Tibial artery (tissue), 4 donors: ENCODE results near the gene HOXA1.

ENCODE experiments used
- DNase-seq, 2 donors: peaks; one replicate each; pipeline ENCODE4 v3.0.0-alpha.2; 2019
- H3K27ac ChIP-seq, 2 donors: fragments of 200-600 bp; sonication (generic) in 1 of 2; 1 replicate in 1 of 2; 2 replicates in 1 of 2; pipeline ENCODE4 v1.5.1; 2018 to 2019; ENCODE audit warnings: mild to moderate bottlenecking in 1 of 2
- H3K27me3 ChIP-seq, 2 donors: fragments of 200-600 bp; sonication (generic) in 1 of 2; one replicate each; pipeline versions ENCODE4 v1.5.1 to v1.6.0; 2016 to 2019
- H3K36me3 ChIP-seq, 3 donors: fragments of 200-600 bp; sonication (generic) in 2 of 3; one replicate each; pipeline ENCODE4 v1.5.1; 2016 to 2019; ENCODE audit warnings: mild to moderate bottlenecking in 2 of 3
- H3K4me1 ChIP-seq, 4 donors: fragments of 200-600 bp; sonication (generic) in 2 of 4; 1 replicate in 3 of 4; 2 replicates in 1 of 4; pipeline ENCODE4 v1.5.1; 2016 to 2019
- H3K4me3 ChIP-seq, 2 donors: fragments of 200-600 bp; sonication (generic) in 1 of 2; 1 replicate in 1 of 2; 2 replicates in 1 of 2; pipeline ENCODE4 v1.5.1; 2018 to 2019; ENCODE audit warnings: mild to moderate bottlenecking in 2 of 2
- H3K9me3 ChIP-seq, 3 donors: fragments of 200-600 bp; sonication (generic) in 1 of 3; one replicate each; pipeline ENCODE4 v1.5.1; 2016 to 2019
- intact Hi-C: fragments of 100-400 bp; cut with DNase I; formaldehyde crosslinking; loops from one replicate; pipeline ENCODE4 v1.15.0; 2023; ENCODE audit warnings: low total_unique reads
- TF ChIP-seq, protein P1 (sequence below), 2 experiments: fragments of 200-600 bp in 1 of 2; fragments of 450-650 bp in 1 of 2; IDR thresholded peaks; one replicate each; pipeline ENCODE4 v1.5.1; 2017 to 2019; ENCODE audit warnings: antibody characterized with exemption in 2 of 2, mild to moderate bottlenecking in 1 of 2, moderate library complexity in 1 of 2

The HOXA1 gene

DNA sequence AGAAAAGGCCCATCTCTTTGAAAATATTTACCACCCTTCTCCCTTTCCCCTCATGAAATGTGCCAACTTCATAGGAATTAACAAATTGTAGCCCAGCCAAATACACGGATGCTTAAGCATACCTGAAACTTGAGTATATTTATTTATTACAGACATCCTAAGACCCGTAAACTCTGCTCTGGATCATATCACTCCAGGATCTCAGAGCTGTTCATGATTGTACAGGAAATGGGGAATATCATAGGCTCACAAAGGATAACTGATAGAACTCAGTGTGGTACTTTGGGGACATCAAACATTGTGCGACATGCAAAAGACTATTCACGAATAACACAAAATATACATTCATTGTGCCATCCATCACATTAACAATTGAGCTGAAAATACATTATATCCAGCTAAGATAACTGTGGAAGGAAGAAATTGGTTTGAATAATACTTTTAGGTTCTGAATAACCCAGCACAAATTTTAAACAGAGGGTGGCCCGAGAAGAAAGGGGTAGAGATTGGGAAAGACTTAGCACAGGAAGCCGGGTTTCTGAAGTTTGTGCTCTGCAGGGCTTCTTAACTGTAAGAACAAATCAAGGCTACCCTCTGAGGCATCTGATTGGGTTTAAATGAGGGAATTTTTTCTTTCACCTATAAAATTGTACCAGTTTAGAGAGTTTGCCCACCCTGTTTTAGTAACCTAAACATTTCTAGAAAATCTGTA, 2.5 kb downstream of the HOXA1 start:
- Histone ChIP-seq H3K27me3 (peaks cover 0 to 11% of the 10 kb centered on the region in 2 donors), H3K4me3 (no peak overlapping the region), H3K27ac (no peak overlapping the region), H3K9me3 (peaks cover 0 to 1% (median 0%) of the 10 kb centered on the region in 3 donors), H3K4me1 (peaks cover 0 to 14% (median 14%) of the 10 kb centered on the region in 4 donors), H3K36me3 (no peaks in the 10 kb centered on the region)
- DNase-seq, result no peak
- TF ChIP-seq, protein P1, sequence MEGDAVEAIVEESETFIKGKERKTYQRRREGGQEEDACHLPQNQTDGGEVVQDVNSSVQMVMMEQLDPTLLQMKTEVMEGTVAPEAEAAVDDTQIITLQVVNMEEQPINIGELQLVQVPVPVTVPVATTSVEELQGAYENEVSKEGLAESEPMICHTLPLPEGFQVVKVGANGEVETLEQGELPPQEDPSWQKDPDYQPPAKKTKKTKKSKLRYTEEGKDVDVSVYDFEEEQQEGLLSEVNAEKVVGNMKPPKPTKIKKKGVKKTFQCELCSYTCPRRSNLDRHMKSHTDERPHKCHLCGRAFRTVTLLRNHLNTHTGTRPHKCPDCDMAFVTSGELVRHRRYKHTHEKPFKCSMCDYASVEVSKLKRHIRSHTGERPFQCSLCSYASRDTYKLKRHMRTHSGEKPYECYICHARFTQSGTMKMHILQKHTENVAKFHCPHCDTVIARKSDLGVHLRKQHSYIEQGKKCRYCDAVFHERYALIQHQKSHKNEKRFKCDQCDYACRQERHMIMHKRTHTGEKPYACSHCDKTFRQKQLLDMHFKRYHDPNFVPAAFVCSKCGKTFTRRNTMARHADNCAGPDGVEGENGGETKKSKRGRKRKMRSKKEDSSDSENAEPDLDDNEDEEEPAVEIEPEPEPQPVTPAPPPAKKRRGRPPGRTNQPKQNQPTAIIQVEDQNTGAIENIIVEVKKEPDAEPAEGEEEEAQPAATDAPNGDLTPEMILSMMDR (IDR thresholded peaks at IDR 0.05), result no peak
- intact Hi-C loops, result loop anchor here (5.0 to 10.0 kb wide), 2 partner anchors 236 to 1229 kb away; no protein-coding TSS in a partner anchor

GRCh38 chr7:27092819-27093110, 3.0 kb downstream of the HOXA1 start:
- H3K27me3 ChIP-seq, result peaks cover 0 to 17% of the 10 kb centered on the region in 2 donors
- DNase-seq, result no peak
- no peaks in the 10 kb centered on the region for H3K36me3 ChIP-seq
- no peak overlapping the region for H3K4me3 ChIP-seq
- H3K9me3 ChIP-seq, result peaks cover 0 to 5% (median 0%) of the 10 kb centered on the region in 3 donors
- H3K27ac ChIP-seq, result no peak overlapping the region
- intact Hi-C loops, result loop anchor here (5.0 to 10.0 kb wide), 2 partner anchors 235 to 1228 kb away; no protein-coding TSS in a partner anchor
- H3K4me1 ChIP-seq, result peaks cover 0 to 12% (median 8%) of the 10 kb centered on the region in 4 donors
- TF ChIP-seq, protein P1 (IDR thresholded peaks at IDR 0.05), result no peak

DNA sequence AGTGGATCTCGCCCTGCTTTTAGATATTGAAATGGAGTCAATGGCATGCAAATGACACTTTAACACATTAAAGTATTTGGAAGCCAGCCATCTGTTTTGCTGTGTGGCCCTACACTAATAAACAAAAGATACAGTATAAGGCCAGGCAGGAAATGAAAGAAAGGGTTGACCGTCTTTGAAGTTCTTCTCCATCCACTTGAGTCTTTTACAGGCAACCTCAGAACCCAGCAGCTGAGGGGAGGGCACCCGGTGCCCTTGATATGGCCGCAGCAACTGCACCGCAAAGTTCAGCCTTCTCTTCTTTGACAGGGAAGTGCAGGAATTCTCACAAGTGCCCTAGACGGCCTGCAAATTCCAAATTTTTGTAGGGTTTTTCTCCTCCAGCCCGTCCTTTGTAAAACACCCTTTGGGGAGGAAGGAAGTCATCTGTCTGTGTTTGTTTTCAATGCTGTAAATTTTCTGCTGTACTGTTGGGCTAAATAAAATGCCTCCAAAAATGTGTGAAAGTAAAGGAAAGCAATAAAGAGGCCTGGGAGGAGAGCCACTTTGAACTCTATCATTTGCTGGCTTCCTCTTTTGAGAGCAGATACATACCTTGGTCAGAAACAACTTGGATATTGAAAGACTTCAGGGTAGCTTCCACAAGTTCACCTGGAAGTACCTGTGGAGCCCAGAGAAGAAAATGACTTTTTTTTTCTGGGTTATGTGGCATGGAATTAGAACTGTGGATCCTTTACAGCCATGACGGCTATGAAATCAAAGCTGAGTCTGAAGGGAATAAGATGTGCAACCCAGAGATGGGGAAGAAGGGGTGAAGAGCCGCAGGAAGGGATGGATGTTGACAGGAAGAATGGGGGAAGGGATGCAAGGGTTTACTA, 3.6 kb downstream of the HOXA1 start:
- Histone ChIP-seq H3K4me1 (peaks cover 0 to 6% (median 2%) of the 10 kb centered on the region in 4 donors), H3K9me3 (peaks cover 0 to 5% (median 0%) of the 10 kb centered on the region in 3 donors), H3K36me3 (no peaks in the 10 kb centered on the region), H3K27ac (no peak overlapping the region), H3K27me3 (peaks cover 0 to 23% of the 10 kb centered on the region in 2 donors), H3K4me3 (no peak overlapping the region)
- intact Hi-C loops, result loop anchor here (5.0 to 10.0 kb wide), 2 partner anchors 235 to 1227 kb away; no protein-coding TSS in a partner anchor
- TF ChIP-seq, protein P1 (IDR thresholded peaks at IDR 0.05), result no peak
- DNase-seq, result no peak

- peaks cover 0 to 5% (median 0%) of the 10 kb centered on the region in 3 donors for H3K9me3 ChIP-seq
- no peak for DNase-seq
- H3K27ac ChIP-seq, result no peak overlapping the region
- H3K4me3 ChIP-seq, result no peak overlapping the region
- no peaks in the 10 kb centered on the region for H3K36me3 ChIP-seq
- H3K27me3 ChIP-seq, result peaks cover 0 to 28% of the 10 kb centered on the region in 2 donors
- H3K4me1 ChIP-seq, result peaks cover 0 to 4% (median 0%) of the 10 kb centered on the region in 4 donors
- TF ChIP-seq, protein P1 (IDR thresholded peaks at IDR 0.05), result no peak
- intact Hi-C loops, result loop anchor here (5.0 to 10.0 kb wide), 2 partner anchors 234 to 1226 kb away; no protein-coding TSS in a partner anchor
Observed at GRCh38 chr7:27091105-27091504, 4.7 kb downstream of the HOXA1 start.

DNA sequence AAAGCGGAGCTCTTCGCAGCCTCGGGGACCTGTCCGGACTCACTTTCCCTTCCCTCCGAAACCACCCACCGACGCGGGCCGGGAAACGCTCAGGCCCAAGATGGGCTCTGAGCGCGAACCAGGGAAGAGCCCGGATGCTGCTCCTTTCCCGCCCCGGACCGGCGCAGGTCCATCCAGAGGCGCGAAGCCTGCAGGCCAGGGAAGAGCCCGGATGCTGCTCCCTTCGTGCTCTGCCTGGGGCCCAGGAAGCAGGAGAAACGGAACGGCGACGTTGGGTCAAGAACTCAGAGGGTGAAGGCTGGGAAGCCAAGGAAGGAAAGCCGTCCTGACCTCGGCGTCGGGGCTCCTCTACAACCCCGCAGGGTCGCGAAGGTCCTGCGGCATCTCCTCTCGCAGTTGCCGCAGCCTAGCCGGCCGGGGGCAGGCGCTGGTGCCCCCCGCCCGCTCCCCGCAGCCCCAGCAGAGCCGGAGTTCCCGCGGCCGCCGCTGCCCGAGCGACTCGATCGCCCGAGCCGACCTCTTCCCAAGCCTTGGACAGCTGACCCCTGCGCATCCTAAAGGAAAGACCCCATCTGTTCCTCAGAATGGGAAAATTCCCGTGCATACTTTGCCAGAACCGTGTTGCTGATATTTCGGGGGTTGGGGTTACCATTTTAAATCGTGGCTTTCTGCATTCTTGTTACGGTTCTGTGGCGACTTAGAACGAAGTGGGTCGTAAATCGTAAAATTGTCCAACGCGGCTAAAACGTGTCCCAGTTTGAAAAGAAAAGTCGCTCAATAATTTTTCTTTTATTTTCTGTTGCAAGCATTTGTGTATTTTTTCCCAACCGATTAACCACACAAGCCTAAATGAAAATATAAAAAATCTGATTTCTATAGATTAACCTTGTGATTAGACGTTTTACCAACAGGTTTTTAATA, 7.5 kb downstream of the HOXA1 start:
- Histone ChIP-seq H3K36me3 (no peaks in the 10 kb centered on the region), H3K9me3 (peaks cover 0 to 5% (median 0%) of the 10 kb centered on the region in 3 donors), H3K27me3 (peaks cover 0 to 28% of the 10 kb centered on the region in 2 donors), H3K4me3 (peak overlapping the region in 1 of 2 donors; percentile 39), H3K27ac (no peak overlapping the region), H3K4me1 (peaks cover 0 to 4% (median 0%) of the 10 kb centered on the region in 4 donors)
- DNase-seq, result no peak
- intact Hi-C loops, result no loop called here
- TF ChIP-seq, protein P1 (IDR thresholded peaks at IDR 0.05), result no peak
